GM12872 (cell line): Measurements from ENCODE around the gene LBHD2.

Source experiments
- TF ChIP-seq, protein P1 (sequence below): IDR thresholded peaks from 3 replicates; pipeline ENCODE4 v1.5.1; 2011; ENCODE audit warnings: low read depth, mild to moderate bottlenecking, low read length, moderate library complexity; ENCODE audit not compliant: insufficient read depth

LBHD2 gene

DNA sequence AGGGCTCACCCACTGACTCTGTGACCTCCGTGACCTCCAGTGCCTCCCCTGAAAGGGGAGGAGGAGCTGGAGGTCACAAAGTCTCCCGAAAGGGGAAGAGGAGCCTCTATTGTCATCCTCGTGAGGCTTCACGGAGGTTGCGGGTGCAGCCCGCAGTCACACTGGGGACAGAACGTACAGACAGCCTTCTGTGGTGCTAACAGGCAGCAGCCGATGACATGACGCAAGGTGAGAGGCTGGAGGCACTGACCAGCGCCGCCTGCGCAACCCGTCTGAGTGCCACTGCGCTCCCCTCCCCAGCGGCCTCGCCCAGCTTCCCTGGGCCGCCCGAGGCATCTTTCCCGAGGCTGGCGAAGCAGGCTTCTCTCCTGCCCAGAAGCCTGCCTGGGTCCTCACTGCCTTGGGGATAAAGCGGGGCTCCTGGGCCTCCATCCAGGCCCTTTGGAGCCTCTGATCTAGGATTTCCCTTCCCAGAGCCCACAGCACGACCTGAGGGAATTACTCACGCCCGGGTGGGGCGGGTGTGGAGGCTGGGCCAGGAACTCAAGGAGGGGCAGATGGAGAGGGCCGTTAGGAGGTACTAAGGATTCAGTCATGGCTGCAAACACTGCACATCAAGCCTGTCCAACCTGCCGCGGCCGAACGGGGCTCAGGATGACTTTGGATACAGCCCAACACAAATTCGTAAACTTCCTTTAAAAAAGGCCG lies 12.3 kb upstream of the LBHD2 start:
- TF ChIP-seq, protein P1, sequence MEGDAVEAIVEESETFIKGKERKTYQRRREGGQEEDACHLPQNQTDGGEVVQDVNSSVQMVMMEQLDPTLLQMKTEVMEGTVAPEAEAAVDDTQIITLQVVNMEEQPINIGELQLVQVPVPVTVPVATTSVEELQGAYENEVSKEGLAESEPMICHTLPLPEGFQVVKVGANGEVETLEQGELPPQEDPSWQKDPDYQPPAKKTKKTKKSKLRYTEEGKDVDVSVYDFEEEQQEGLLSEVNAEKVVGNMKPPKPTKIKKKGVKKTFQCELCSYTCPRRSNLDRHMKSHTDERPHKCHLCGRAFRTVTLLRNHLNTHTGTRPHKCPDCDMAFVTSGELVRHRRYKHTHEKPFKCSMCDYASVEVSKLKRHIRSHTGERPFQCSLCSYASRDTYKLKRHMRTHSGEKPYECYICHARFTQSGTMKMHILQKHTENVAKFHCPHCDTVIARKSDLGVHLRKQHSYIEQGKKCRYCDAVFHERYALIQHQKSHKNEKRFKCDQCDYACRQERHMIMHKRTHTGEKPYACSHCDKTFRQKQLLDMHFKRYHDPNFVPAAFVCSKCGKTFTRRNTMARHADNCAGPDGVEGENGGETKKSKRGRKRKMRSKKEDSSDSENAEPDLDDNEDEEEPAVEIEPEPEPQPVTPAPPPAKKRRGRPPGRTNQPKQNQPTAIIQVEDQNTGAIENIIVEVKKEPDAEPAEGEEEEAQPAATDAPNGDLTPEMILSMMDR: no peak

- TF ChIP-seq, protein P1: no peak
Measured at GRCh38 chr14:103072595-103073366, 11.2 kb upstream of the LBHD2 start.

DNA sequence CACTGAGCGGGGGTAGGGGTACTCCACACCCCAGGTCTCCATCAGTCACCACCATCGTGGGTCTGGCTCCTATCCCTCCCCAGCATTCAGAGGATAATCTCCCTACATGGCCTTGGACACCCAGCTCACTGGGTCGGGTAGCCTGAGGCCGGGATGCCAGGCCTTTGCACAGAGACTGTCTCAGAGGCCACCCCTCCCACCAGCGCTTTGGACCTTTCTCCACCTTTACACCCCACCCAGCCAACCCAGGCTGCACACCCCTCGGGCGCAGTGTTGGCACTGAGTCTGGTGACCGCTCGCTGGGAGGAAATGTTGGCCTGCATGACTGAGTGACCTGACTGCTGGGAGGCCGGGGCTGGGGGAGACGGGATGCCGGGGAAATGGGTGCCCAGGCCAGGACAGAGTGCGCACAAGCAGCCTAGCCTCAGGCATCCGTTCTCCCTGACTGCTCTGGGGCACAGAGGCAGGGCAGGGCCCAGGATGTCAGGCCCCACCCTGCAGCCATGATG lies 10.6 kb upstream of the LBHD2 start:
- TF ChIP-seq, protein P1: no peak

GRCh38 chr14:103073876-103074728 lies 9.9 kb upstream of the LBHD2 start:
- TF ChIP-seq, protein P1: no peak

DNA sequence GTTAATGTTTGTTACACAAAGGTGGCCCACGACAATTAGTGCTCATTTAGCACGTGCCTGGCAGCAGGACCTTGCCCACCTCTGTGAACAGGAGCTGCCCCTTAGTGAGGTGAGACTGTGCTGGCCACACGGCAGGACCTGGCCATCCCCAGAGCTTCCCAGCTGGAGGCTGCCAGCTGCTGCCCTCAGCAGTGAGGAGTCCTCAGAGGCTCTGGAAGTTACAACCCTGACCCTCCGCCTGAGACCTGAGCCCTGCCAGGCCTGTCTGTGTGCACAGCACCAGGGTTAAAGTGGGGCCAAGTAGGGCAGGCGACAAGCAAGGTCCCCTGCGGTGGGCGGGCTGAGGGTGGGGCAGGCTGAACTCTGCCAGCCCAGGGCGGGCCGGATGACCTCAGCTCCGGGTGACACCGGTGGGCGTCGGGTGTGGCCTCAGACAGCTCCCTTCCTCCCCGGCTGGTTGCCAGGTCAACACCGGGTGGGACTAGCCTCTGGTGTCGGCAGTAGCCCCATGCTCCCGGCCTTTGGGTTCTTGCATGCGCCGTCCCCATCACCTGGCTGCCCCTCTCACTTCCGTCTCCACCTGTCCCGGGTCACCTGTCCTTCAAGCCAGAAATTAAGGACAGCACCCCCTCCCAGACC lies 9.2 kb upstream of the LBHD2 start:
- TF ChIP-seq, protein P1: no peak

- TF ChIP-seq, protein P1: peak; percentile 93
Measured at GRCh38 chr14:103078420-103078749, 5.6 kb upstream of the LBHD2 start.
